ENCODE data around the gene AFAP1L2. TPM values are rescaled to one million over a fixed set of nuclear protein-coding genes. Genes with fewer than 3 reads are reported as not detected.
A peak's percentile ranks its signal among the peaks of the same experiment; 100 is the strongest.

AFAP1L2 gene
- total RNA-seq, 1 donor from 2014 or later, result 0.45 TPM

DNA sequence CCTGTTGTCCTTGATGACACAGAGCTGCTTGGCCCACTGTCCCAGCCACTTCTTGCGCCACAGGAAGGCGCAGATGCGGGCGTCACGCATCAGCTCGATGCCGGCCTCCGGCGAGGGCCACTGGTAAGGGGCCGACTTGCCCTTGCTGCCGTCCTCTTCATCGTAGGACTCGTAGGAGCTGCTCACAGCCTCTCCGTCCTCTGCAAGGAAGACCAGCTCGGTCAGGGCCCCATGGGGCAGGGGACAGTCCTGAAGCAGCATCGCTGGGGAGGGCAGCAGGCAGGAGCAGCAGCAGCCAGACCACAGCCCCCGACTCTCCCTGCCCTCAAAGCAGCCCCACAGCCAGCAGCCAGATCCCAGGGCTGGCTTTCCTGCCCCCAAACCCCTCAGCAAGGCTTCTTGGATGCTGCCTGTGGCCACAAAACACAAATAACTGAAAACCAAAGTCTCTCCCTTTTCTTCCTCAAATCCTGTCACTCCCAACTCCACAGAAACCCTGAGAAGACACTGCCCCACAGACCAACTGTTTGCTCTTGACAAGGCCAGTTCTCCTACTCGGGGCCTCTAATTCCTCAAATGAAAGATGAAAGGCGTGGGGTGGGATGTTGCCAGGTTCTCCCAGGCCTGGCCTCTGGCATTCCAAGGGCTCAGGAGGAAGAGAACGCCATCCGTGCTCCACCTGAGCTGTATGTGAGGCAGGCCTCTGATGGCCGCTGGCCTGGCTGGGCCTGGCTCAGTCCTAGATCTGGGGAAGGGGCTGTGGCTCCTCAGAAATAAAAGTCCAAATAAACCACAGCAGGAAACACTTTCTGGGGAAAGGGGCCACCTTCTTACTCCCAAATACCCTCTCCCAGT lies 88.5 kb downstream of the AFAP1L2 start:
- DNase-seq (ENCODE audit: low read depth), result no peak

DNA sequence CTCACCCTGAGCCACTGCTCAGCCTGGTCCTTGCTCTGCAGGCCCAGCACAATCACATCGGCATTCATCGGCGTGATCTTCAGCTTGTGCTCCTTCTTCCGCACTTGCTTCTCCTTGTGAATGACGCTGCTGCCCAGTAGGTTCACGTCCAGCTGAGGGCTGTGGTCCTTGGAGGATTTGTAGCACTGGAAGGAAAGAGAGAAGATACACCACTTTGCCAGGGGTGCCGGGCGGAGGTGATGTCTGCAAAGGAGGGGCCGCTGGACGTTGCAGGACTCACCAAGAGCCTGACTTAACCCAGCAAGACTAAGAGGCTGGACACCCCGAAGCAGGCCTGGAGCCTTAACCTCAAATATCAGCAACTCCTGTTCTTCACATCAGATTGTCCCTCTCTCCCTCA lies 90.4 kb downstream of the AFAP1L2 start:
- DNase-seq (ENCODE audit: low read depth), result no peak

DNA sequence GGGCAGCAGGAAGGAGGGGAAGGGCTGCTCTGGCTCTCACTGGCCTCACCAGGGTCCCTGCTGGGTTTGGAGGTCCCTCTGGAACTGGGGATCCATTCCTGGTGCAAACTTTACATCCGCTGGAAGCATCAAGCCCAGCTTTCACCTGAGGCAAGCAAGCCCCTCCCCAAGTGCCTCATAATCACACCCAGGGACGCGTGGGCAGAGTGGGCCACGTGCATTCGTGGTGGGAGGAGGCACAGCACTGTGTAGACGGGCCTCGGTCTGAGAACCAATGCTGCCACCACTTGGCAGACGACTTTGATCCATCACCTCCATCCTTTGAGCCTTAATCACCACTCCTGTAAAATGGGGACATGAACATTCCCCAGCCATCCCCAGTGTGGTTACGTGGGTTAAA lies 91.2 kb downstream of the AFAP1L2 start:
- DNase-seq (ENCODE audit: low read depth), result no peak

DNA sequence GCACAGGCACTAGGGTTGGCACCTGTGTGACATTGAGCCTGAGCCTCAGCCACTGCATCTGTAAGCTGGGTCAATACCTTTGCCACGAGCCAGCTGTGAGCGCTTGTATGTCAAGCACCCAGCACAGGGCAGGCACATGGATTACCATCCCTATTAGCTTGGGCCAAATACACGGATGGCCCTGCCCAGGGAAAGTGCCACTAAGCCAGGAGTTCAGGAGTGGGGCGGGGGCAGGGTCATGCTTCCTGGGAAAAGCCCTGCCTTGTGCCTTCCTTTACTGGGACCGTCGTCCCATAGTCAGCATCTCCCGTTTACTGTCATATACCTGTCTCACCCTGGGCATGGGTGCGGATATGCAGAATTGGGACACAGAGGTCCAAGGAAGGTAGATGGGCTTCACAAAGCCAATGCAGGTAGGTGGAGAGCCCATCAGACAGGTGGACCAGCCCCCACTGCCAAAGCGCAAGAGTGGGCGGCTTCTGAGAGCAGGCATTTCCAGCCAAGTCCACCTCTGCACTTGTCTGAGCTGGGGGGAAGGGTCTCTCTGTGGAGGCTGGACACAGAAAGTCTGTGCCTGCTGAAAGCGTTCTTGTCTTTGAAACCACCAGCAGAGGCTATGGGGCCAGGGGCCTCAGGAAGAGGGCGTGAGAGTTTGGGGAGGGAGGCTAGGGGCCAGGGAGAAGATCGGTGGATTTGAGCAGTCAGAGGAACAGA lies 92.6 kb downstream of the AFAP1L2 start:
- DNase-seq (ENCODE audit: low read depth), result no peak

DNA sequence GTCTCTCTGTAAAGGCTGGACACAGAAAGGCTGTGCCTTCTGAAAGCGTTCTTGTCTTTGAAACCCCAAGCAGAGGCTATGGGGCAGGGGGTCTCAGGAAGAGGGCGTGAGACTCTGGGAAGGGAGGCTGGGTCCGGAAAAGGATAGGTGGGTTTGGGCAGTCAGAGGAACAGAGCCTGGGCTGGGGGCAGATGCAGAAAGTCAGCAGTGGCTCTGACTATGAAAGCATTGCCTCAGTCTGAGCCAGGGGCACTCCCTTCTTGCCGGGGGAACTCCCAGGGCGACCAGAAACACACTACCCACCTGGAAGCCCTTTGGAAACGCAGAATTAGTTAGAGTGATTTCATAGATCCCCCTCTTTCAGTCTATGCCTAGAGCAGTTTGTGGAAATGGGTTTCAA lies 93.3 kb downstream of the AFAP1L2 start:
- no peak for DNase-seq (ENCODE audit: low read depth)

DNA sequence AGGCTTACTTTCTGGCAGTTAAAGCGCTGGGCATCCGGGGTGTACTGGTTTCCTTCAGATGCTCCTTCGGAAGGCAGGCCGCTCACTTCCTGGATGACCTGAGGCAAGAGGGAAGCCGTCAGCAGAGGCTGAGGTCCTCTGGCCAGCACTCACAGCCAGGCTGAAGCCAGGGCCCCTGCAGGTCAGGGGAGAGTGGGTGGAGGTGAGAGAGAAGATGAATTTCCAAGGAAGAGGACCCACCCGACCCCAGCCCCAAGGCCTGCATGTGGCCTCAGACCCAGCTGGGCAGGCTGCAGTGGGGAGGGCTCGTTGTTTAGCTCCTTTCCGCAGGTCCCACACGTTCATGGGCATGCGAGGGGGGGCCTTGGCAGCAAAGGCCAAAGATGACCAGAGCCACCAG lies 94.0 kb downstream of the AFAP1L2 start:
- DNase-seq (ENCODE audit: low read depth), result no peak

DNA sequence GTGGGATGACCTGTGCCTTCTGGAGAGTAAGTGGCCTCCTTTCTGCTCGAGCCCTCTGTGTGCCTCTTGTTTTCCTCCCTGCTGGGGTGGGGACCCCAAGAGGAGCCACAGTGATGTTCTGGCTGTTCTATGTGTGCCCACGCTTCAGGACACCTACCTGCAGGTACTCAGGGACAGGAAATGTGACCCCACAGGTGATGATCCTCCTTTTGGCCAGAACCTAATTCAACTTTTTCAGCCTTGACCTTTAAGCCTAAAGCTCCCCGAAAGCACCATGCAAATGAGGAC lies 95.0 kb downstream of the AFAP1L2 start:
- DNase-seq (ENCODE audit: low read depth), result no peak

DNA sequence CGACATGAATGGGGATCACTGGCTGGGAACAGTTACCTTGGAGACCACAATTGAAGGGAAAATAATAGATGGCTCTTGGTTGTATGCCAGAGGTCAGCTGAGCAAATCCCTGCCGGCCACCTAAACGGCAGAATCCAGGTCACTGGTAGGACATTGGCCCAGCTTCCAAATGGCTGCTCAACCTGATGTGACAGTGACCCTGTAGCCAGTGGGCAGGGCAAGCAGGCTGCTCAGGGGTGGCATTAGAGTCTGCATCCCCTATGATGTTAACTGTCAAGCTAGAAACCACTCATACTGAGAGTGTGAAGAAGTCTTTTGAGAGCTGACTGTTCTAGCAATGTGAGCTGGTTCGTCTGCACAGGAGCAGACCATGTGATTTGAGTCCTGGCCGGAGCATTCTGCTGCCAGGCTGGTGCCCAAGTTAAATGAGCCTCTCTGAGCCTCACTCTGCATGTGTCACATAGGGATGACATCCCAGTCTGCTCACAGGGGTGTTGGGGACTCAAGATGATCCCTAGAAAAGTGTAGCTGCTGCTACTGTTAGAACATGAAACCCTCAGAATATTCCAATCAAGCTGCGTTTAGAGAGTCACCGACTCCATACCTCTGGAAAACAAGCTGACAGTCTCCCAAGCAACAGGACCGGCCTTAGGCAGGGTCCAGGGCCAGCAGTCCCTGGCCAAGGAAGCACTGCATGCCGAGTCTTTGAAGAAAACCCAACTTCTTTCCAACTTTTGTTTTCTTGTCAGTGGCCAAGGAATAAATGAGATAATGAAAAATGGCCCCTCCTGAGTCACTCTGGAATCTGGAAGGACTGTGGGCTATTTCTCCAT lies 95.6 kb downstream of the AFAP1L2 start:
- no peak for DNase-seq (ENCODE audit: low read depth)

DNA sequence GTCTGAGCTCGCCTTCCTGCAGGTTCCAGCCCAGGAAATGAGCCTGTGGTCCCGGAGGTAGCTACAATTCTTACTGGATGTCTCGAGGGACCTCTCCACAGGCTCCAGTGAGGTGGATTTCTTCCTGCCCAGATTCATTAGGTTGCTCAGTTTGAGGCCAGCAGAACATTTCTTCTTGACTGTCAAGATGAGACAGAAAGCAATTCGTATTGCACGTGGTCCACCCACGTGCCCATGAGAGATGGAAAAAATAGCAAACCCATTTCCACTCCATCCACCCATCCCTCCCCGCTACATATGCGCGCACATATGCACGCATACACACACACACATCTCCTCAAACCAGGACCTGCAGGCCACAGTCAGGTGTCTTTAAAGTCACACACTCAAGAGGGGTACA lies 96.6 kb downstream of the AFAP1L2 start:
- DNase-seq (ENCODE audit: low read depth), result no peak

DNA sequence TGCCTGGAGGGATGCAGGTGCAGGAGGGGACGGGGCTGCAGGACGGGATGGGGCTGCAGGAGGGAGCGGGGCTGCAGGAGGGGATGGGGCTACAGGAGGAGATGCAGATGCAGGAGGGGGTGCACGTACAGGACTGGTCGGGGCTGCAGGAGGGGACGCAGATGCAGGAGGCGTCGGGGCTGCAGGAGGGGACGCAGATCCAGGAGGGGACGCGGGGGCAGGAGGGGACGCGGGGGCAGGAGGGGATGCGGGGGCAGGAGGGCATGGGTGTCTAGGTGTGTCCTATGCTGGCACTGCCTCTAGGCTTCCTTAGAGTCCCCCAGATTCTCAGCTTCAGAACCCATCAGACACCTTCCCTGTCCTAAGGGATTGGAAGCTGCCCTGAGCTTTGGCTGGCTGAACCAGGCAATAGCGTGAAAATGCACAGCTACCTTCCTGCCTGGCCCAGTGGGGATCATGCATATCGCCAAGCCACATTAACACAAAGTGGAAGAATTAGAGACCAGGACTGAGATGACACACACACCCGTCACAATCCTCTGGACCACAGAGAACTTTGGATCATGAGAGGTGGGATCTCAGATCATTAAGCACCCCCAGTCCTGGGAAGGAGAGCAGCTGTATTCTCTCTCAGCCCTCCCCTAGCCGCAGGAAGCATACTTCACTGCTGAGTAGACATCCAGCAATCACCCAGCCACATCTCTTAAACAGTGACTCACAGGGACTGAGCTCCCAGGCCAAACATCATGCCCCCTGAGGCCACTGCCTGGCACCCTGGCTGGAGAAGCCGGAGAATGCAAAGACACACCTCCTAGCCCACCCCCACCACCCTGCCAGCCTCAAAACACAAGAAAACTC lies 98.0 kb downstream of the AFAP1L2 start:
- peak; percentile 96 for DNase-seq (ENCODE audit: low read depth)

DNA sequence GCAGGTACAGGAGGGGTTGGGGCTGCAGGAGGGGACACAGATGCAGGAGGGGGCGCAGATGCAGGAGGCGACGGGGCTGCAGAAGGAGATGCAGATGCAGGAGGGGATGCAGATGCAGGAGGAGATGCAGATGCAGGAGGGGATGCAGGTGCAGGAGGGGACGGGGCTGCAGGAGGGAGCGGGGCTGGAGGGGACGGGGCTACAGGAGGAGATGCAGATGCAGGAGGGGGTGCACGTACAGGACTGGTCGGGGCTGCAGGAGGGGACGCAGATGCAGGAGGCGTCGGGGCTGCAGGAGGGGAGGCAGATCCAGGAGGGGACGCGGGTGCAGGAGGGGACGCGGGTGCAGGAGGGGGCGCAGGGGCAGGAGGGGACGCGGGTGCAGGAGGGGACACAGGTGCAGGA lies 98.8 kb downstream of the AFAP1L2 start:
- no peak for DNase-seq (ENCODE audit: low read depth)

DNA sequence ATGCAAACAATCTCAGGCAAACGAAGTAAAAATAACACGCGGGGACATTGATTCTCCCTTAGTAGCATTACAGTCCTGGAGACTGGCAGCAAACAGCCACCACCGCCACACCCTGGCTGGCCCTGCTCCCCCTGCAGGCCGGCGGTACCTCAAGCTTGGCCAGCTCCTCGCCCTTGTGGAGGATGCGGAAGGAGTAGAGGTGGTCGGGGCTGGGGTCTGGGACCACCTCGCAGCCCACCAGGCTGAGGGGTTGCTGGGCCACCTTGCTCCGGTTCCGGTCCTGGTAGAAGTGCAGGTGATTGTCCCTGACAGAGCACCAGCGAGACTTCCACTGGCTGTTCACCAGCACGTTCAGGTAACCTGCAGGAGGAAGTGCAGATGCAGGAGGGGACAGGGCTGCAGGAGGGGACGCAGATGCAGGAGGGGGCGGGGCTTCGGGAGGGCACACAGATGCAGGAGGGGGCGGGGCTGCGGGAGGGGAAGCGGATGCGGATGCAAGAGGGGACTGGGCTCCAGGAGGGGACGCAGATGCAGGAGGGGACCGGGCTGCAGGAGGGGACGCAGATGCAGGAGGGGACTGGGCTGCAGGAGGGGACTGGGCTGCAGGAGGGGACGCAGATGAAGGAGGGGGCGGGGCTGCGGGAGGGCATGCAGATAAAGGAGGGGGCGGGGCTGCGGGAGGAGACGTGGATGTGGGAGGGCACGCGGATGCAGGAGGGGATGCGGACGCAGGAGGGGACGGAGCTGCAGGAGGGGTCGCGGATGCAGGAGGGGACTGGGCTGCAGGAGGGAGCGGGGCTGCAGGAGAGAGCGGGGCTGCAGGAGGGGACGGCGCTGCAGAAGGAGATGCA lies 99.5 kb downstream of the AFAP1L2 start:
- no peak for DNase-seq (ENCODE audit: low read depth)

DNA sequence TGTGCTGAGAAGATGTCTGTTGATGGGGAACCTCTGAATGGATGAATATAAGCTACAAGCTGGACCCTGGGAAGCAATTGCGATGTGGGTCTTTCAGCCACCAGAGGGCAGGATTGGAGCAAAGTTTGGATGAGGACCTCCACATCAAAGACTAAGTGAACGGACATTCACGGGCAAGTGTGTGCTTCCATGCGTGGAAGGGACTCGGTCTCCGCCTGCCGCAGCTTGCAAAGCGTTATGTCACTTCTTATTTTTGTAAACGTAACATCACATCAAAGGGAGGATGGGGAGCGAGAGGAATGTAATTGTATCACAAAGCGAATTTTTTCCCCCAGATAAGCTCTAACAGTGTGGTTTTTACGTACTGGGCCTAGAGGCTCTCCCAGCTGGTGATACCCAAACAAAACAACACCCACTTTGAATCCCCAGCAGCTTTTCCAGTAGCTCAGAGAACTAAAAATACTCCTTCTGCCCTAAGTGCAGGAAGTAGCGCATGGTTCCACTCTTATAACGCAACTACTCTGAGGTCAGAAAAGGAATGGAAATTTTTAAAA lies 100.2 kb downstream of the AFAP1L2 start:
- DNase-seq (ENCODE audit: low read depth), result peak; percentile 94

DNA sequence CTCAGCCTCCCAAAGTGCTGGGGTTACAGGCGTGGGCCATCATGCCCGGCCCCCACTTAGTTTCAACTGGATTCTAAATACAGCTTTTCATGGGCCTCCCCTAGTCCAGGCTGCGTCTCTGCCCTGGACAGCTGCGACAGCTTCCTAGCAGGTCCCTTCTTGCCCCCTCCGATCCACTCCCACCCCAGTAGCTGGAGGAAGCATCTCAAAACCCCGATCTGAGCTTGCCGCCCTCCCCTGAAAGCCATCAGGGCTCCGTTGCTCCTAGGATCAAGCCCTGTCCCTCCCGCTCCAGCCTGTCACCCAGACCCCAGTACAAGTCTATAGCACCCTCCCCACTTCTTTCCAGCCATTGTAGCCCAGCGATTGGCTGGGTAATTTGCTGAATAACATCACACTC lies 100.7 kb downstream of the AFAP1L2 start:
- DNase-seq (ENCODE audit: low read depth), result no peak

DNA sequence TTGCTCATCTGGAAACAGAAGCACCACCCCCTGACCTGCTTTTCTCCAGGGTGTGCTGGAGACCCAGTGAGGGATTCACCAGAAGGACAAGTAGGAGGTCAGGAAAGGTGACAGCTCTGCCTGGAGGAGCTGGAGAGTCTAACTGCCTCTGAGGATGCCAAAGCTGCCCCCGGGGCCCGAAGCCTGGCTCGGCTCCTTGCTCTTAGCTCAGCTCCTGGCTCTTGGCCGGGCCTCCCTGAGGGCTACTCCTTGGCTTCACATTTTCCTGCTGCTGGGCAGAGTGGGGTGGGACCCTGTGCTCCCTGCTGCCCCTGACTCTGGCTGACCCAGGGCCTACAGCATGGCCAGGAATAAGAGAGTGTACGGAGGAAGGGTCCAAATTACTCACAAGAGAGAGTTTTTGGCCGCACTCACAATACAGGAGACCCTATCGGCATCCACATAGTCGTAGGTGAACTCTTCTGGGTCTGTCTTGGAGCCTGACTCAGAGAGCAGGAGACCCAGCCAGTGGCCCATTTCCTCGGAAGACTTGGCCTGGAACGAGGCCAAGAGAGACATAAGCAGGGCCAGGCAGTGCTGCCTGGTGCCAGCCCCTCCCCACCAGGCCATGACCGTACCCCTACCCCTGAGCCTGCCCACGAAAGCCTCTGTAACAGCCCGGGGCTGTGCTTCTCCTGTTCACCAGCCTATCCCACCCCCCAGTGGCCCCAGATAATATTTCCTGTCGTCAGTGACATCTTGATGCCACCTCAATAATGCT lies 102.2 kb downstream of the AFAP1L2 start:
- no peak for DNase-seq (ENCODE audit: low read depth)

DNA sequence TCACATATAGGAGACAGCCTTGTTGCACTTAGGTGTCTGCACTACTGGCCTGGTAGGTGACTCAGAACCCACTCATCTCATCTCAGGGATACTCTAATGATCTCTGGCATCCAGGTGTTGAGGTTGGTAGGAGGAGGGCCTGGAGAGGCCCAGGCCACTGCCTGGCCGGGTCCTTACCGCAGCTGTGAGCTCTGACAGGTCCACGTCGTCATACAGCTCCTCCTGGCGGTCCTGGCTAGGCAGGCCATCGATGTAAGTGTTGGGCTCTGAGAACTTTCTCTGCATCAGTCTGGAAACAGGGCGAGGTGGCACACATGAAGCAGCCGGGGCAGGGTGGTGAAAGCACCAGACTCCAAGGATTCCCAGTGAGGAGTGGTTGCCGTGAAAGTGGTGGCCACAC lies 103.1 kb downstream of the AFAP1L2 start:
- no peak for DNase-seq (ENCODE audit: low read depth)

DNA sequence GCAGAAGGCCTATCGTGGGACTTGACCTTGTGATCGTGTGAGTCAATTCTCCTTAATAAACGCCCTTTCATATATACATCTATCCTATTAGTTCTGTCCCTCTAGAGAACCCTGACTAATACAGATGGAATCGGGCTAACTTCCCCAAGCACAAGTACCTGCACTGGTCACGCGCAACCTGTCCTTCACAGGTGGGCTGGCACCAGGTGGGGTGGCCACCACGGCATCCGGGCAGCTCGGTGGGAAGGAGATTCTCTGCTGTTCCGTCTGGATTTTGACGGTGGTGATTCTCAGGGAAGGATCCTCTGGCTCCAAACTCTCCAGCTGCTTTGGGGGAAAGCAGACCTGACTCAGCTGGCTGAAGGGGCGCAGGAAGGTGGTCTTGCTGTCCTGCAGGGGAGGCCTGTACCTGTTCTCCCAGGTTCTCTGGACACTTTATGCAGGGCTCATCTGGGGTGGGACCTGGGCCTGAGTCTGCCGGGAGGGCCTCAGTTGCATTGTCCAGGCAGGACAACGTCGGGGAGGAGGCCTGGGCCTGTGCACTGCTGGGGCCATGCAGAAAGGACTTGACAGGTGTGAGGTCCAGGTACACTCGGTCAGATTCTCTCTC lies 104.2 kb downstream of the AFAP1L2 start:
- DNase-seq (ENCODE audit: low read depth), result no peak

DNA sequence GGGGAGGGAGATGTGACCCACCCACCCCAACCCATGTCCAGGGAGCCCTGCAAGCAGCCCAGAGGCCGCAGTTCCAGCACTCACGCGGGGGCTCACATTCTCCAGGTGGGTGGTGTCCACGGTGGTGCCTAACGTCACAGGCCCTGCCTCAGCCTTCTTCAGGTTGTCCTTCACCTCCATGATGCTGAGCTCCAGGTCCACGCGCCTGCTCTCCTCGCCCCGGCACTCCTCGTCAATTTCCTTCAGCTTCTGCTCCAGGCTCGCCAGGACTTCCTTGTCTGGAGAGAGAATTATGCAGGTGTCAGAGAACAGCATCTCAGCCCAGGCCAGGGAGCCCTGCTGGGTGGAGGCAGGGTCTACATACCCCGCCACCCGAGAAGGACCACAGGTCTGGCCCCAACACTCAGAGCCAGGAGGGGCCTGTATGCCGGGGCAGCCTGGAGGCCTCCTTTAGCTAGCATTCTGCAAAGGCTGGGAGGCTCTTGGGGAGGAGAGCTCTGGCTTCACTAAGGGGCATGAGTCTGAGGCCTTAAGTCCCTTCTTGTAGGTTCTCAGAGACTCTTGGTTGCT lies 107.1 kb downstream of the AFAP1L2 start:
- DNase-seq (ENCODE audit: low read depth), result no peak
